ENCODE results near the gene B3GLCT.

DNA sequence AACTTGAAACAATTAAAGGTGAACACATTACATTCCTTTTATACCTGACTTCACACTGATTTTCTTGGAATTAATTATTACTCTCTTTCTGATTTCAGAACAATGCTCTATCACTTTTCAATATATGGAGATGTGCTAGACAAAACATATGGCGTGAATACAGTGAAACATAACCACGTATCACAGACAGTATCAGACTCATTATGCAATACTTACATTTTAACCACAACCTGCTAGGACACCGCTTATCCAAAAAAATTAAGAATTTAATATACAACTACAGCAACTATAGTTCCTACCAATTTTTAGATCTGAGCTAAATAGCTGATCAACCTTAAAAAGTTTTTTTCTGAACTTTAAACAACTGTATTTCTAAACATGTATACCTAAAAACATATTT lies 47.9 kb upstream of the B3GLCT start:
- TF ChIP-seq, protein P1, sequence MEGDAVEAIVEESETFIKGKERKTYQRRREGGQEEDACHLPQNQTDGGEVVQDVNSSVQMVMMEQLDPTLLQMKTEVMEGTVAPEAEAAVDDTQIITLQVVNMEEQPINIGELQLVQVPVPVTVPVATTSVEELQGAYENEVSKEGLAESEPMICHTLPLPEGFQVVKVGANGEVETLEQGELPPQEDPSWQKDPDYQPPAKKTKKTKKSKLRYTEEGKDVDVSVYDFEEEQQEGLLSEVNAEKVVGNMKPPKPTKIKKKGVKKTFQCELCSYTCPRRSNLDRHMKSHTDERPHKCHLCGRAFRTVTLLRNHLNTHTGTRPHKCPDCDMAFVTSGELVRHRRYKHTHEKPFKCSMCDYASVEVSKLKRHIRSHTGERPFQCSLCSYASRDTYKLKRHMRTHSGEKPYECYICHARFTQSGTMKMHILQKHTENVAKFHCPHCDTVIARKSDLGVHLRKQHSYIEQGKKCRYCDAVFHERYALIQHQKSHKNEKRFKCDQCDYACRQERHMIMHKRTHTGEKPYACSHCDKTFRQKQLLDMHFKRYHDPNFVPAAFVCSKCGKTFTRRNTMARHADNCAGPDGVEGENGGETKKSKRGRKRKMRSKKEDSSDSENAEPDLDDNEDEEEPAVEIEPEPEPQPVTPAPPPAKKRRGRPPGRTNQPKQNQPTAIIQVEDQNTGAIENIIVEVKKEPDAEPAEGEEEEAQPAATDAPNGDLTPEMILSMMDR (IDR thresholded peaks at IDR 0.05): no peak
- TF ChIP-seq POLR2A (IDR thresholded peaks at IDR 0.05): no peak

Data from esophagus squamous epithelium (tissue), 4 donors.